ENCODE data around the gene XPNPEP1.

Gene XPNPEP1

DNA sequence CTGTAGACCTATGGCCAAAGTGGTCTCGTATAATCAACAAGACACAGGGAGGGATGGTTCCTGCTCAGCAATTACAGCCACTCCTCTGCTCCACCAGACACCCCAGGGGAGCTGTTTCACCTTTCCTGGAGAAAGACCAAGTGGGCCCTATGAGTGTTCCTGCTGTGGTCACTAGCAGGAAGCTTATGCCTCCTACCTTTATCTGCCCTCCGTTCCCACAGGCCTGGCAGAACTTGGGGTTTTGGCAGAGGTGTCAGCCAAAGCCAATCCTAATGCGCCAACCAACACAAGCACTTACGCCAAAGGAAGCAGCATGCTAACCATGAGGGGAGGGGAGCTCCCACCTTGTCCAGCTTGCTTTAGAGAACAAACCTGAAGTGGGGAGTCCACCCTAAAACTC lies 31.2 kb downstream of the XPNPEP1 start:
- peak; percentile 66 for DNase-seq

DNA sequence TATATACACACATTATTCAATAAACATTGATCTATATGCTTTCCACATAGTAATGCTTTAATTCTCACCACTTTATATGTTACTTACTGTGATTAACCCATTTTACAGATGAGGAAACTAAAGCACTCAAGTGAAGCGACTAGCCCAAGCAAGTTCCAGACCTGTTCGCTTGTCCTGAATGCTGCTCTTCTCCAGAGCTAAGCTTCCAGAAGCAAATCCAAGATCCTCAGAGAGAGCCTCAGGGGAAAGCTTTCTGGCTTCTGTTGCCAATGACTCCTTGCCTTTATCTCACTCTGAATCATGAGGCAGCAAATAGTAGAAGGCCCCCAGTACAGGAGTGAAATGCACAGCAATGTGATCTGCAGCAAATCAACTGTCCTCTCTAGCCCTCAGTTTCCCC lies 32.2 kb downstream of the XPNPEP1 start:
- peak; percentile 64 for DNase-seq

- peak; percentile 84 for DNase-seq
Observed at GRCh38 chr10:109889867-109890266, 33.4 kb downstream of the XPNPEP1 start.

DNA sequence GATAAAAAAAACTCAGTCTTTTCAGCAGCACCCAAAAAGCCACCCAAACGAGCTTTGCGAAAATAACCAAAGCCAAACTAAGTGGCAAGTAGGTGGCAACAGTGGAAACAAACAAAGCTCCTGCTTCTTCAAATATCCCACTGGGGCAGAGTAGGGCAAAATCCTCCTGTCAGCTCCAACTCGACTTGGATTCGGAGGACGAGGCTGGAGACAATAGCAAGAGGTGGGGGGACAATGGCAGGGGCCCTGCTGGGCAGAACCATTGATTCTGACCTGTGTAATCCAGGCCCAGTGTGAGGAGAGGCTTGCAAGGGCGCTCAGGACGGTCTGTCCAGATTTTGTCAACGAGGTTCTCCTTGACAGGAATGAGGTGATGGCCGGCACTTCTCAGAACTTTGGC lies 35.5 kb downstream of the XPNPEP1 start:
- DNase-seq: no peak

DNA sequence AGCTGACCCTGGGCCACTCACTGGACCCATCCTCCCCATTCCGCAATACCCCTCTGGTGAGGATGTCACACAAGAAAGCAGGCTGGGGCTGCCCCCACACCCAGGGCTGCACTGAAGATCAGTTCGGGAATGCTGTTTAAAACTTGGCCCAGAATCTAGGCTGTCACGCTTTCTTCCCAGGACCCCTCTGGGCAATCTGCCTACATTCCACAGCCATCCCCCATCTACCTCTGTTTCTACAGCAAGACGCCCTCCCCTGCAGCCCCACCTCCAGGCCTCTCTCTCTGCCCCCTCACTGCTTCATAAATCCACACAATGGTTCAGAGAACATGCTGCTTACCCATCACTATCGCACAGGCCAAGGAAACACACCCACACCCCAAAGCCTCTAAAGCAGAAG lies 36.1 kb downstream of the XPNPEP1 start:
- no peak for DNase-seq

DNA sequence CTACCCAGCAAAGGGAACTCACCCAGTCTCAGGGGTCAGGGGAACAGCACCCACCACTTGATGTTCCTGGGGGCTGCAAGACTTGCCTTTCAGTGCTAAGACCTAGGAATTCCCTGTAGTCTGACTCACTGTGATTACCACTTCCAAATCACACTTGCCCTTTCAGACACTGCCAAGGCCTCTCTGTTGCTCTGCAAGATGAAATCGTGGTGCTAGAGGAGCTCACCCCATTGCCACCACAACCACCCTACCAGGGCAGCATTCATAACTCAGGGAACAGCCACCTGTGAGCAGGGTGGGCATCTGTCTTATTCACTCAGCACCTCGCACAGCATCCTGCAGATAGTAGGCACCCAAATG lies 36.5 kb downstream of the XPNPEP1 start:
- peak; percentile 26 for DNase-seq

GRCh38 chr10:109886037-109886780 lies 37.1 kb downstream of the XPNPEP1 start:
- no peak for DNase-seq

GRCh38 chr10:109883859-109884771 lies 39.2 kb downstream of the XPNPEP1 start:
- DNase-seq: peak; percentile 67

DNA sequence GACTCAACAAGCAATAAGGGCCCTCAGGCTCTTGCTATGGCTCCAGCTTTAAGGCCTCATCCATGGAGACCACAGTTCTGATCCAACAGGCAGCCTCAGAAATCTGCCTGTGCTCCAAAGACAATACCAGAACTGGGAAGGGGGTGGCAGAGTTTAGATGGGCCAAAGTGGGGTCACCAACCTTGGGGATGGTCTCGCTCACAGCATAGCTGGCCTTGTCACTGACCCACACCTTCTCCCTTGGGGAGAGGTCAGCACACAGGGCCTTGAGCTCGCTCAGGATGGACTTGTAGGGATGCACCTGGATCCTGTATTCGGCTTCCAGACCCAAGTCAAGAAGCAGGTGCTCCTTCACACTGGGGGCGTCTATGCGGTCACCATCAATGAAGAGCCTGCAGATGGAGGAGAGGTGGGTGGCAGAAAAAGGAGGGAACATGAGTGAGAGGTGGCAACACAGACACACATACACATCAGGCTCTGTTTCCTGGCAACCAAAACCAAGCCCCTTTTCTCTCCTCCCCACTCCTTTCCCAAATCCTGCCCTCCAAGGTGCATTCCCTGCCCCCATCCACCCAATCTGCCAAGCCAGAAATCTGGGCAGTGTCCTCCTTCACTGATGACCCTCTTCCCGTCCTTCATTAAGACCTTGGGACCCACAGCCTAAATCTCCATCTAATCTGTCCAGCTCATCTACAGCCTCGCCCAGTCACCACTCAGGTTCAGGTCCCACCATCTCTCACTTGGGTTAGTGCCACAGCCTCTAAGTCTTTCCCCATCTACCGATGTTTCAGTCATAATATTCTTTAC lies 40.9 kb downstream of the XPNPEP1 start:
- DNase-seq: no peak

DNA sequence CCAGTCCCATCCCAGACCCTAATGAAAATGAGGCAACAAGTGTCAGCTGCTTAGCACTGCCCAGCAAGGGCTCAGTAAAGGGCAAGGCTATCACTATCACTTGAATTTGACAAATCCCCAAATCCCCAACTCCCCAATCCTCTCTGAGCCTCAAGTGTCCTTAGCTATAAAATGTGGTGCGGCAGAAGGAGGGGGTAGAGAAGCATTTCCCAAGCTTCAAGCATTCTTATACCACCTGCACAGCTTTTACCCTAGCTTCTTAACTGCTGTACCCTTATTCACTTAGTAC lies 41.6 kb downstream of the XPNPEP1 start:
- no peak for DNase-seq

DNA sequence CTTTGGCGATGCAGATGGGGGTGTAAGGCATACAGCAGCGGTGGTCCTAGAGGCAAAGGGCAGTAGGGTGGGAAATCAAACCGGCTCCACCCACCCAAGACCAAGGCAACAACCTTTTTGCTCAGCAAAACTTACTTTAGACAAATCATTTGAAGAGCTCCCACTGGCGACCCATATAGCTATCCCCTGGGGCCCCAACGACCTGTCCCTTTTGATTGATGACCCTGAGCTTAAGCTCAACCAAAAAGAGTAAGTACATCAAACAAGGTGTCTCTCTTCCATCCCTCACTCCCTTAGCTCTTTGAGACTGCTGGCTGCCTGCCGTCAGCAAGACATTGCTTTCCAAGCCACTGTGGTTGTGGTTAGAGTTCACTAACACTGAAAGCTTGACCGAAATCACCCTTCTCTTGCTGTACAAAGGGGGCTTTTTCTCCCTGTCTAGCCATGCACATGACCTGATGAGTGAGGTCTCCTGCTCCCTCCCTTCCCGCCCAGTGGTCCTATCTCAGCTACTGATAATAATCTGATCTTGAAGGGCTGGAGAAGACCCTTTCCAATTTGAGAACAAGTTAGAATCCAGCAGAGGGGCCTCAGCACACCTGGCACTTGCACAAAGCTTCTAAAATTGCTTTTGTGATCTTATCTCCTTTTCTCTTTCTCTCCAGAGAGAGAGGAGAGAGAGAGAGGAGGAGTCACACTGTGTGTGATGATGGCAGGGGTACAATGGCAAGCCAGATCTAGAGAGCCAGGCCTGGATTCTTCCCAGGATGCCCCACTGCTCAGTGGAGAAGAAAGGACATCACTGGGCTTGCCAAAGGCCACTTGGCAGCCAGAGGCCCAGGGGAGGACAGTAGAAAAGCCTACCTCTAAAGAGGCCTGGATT lies 42.2 kb downstream of the XPNPEP1 start:
- no peak for DNase-seq

DNA sequence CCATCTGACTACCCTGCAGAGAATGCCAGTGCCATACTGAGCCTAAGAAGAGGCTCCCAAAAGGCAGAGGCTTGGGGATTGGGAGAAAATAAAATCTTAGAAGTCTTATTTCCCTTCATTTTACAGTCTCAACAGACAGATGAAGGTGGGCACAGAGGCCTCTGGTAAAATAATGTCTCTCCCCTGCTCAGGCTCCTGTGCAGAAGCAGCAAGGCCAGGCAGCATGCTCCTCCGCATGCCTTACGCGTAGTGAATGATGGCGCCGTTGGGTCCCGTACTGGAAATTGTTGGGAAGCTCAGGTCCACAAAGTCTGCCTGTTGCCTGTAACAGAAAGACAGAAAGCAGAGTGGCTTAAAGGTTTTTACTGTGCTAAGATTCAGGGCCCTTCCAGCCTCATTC lies 45.8 kb downstream of the XPNPEP1 start:
- DNase-seq: no peak

DNA sequence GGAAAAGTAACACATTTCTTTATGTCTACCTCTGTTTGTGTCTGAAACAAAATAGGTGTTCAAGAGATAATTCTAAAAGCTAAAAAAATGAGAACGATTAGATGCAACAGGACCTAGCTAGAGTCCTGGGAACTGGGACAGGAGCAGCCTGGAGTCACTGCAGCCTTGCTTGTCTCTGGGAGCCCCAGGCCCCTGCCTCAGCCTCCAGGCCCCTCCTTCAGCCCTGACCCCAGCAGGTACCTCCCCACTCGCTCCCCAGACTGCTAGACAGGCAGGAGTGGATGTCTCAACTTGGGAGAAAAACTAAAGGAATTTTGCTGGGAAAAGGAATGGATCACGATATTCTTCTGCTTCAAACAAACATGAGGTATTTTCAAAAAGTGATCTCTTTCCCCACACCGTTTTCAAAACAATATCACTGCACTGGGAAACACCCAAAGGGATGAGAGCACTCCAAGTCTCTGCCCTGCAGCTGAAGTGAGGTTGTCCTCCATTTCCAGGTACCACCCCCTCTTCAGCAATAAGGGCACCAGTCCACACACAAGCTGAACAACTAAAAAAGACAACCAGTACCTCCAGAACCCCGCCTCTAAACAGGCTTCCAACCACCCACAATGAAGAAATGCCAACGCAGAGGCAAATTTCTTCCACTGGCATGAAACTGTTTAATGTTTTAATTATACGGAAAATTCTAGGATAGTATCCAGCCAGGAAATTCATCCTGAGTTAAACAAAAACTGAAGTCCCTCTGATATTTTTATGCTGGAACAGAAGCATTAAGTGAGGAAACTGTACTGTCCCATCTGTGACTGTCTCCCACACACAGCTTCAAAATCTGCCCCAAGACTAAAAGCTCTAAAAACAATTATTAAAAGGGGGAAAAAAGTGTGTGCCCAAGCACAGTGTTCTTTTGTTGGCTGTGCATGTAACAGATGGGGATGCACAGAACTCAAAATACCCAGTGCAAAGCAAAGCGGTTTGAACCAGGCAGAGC lies 47.2 kb downstream of the XPNPEP1 start:
- DNase-seq: no peak

DNA sequence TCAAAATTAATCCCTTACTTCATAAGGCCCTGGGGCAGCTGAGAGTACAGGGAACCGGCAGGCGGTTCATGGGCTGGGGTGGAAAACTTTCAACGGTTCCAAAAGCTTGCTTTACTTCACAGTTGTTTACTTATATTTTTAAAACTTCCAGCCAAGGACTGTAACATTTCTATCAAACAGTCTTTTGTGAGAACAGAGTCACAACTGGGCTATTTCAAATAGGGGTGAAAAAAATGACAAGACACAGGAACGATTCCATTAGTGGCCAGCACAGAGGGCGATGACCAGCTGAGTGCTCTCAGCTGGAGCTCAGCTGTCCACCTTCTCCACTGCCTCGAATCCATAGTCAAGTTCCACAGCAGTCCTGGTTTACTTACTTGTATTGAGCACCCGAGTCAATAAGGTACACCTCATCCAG lies 48.2 kb downstream of the XPNPEP1 start:
- no peak for DNase-seq

- no peak for DNase-seq
Observed at GRCh38 chr10:109871476-109871875, 51.8 kb downstream of the XPNPEP1 start.

DNA sequence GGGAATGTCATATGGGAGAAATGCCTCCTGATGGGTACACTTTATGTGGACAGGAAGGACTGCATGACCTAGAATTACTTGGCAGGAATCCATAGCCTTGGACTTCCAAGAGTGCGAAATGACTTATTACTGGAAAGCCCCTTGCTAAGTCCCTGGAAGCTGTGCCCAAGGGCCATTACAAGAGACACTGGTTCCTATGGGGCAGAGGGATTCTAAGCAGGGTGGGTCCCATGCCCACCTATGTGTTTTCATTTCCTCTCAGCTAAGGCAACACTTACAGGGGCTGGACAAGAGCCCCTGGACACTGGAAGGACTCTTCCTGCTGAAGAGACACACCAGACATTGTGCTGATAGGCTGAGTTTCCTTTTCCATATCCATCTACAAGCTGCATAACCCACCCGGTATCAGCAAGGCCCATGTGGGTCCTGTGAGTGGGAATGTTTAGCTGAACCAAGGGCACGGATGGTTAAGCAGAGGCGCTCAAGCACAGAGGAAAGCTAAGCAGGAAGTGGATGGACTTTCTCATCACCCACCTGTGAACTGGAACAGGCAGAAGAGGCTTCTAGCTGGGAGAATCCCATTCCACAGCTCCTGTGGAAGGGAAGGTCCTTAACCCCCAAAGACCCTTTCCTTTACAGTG lies 56.2 kb downstream of the XPNPEP1 start:
- DNase-seq: no peak

DNA sequence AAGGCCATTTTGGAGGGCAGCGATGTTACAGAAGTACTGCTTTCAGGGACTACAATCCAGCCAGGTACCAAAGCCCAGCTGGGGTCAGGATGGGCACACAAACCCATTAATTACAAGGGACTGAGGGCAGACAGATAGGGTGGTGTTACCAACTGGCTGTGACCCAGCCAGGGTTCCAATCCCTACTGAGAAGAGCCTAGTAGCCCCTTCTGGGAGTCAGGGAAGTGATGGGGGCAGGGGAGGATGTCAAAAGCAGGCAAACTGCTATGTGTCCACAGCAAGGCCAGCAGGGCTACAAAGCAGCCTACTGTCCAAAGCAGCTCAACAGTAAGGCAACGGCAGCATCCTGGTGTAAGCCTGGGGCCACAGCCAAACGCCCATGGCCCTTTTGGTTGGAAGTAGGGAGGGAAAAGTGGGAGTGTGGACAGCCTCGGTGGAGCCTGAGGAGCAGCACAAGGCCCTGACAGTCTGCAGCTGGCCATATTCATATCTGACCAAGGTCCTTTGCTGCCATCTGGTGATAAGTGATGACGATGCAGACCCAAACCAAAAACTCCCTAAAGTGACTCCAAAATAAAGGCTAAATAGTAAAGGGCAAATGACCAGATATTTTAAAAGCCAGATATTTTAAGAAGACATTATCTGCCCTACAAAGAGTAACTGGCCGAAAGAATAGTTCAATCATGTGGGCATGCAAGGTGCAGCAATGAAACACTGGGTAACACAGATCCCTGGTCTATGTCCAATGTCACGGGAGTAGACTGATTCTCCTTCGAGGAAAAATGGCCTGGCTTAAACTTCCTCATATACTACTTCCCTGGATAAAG lies 56.9 kb downstream of the XPNPEP1 start:
- no peak for DNase-seq

GRCh38 chr10:109863775-109864174 lies 59.5 kb downstream of the XPNPEP1 start:
- no peak for DNase-seq

DNA sequence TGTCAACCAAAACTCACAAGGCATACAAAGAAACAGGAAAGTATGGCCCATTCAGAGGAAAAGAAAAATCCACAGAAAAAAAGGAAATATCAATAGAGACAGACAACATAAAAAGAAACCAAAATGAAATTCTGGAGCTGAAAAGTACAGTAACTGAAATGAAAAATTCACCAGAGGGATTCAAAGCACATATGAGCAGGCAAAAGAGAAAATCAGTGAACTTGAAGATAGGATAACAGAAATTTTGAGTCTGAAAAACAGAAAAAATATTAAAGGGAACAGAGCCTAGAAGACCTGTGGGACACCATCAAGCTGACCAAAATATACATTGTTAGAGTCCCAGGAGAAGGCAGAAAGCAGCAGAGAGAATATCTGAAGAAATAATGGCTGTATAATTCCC lies 60.6 kb downstream of the XPNPEP1 start:
- DNase-seq: no peak

DNA sequence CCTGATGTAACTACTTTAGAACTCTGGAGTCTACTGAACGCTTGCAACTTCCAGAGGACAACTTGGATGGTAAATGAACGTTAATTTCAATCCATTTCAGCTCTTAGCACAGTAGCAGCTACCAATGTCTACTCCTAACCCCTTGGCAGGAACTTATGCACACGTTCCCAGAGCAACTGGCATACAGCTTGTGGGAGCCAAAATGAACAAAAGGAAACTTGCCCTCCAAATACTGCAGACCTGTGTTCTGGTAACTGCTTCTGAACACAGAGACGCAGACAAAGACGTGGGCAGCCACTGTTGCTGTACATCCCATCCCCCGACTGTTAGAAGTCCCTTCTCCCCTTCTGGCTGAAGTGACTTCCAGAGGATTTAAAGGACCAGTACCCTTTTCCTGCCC lies 61.3 kb downstream of the XPNPEP1 start:
- DNase-seq: no peak
